GM06990 (cell line): ENCODE results near the gene CACNA1C.

Experiments used
- DNase-seq: peaks from one replicate; pipeline ENCODE4 v3.0.0-alpha.2; 2011; ENCODE audit not compliant: insufficient read length; ENCODE audit errors: extremely low read depth
- H3K27me3 ChIP-seq: replicated peaks from 2 replicates; pipeline ENCODE4 v1.6.0; 2011; ENCODE audit warnings: low read length; ENCODE audit not compliant: control insufficient read depth, insufficient read depth
- H3K36me3 ChIP-seq: 2 replicates; pipeline ENCODE4 v1.5.1; 2011; ENCODE audit warnings: low read length; ENCODE audit not compliant: control insufficient read depth, insufficient read depth
- H3K4me3 ChIP-seq: replicated peaks from 2 replicates; pipeline ENCODE4 v1.5.1; 2011; ENCODE audit warnings: low read depth, mild to moderate bottlenecking, control low read depth, low read length
- CTCF ChIP-seq: IDR thresholded peaks from 2 replicates; pipeline ENCODE4 v1.5.1; 2011; ENCODE audit warnings: low read length, control low read depth, mild to moderate bottlenecking, inconsistent platforms; ENCODE audit not compliant: insufficient read depth, poor library complexity, severe bottlenecking

CACNA1C gene

GRCh38 chr12:2566161-2566560 lies 513.4 kb downstream of the CACNA1C start:
- H3K27me3 ChIP-seq: peaks cover 3% of the 10 kb centered on the region
- no peaks in the 10 kb centered on the region for H3K36me3 ChIP-seq
- no peak overlapping the region for H3K4me3 ChIP-seq
- DNase-seq: no peak
- TF ChIP-seq CTCF: no peak

- DNase-seq: no peak
- no peaks in the 10 kb centered on the region for H3K36me3 ChIP-seq
- no peak for TF ChIP-seq CTCF
- H3K27me3 ChIP-seq: peaks cover 3% of the 10 kb centered on the region
- no peak overlapping the region for H3K4me3 ChIP-seq
These were observed 514.9 kb downstream of the CACNA1C start for GRCh38 chr12:2567711-2568110.

GRCh38 chr12:2570562-2570961 lies 517.8 kb downstream of the CACNA1C start:
- Histone ChIP-seq H3K27me3 (peaks cover 2% of the 10 kb centered on the region), H3K4me3 (no peak overlapping the region), H3K36me3 (no peaks in the 10 kb centered on the region)
- DNase-seq: no peak
- no peak for TF ChIP-seq CTCF

- no peak for DNase-seq
- H3K4me3 ChIP-seq: no peak overlapping the region
- H3K27me3 ChIP-seq: peaks cover 2% of the 10 kb centered on the region
- TF ChIP-seq CTCF: no peak
- no peaks in the 10 kb centered on the region for H3K36me3 ChIP-seq
These were observed 521.7 kb downstream of the CACNA1C start for GRCh38 chr12:2574355-2574935.

GRCh38 chr12:2575245-2575644 lies 522.5 kb downstream of the CACNA1C start:
- Histone ChIP-seq H3K27me3 (peaks cover 2% of the 10 kb centered on the region), H3K4me3 (no peak overlapping the region), H3K36me3 (no peaks in the 10 kb centered on the region)
- TF ChIP-seq CTCF: no peak
- no peak for DNase-seq

- H3K36me3 ChIP-seq: no peaks in the 10 kb centered on the region
- no peak for DNase-seq
- H3K27me3 ChIP-seq: no peaks in the 10 kb centered on the region; the same call in 1 of the 2 replicates
- TF ChIP-seq CTCF: no peak
- no peak overlapping the region for H3K4me3 ChIP-seq
These were observed 525.4 kb downstream of the CACNA1C start for GRCh38 chr12:2578211-2578610.
